ENCODE results near the gene DDX54. TPM values are rescaled to one million over a fixed set of nuclear protein-coding genes. Genes with fewer than 3 reads are reported as not detected.

Gene DDX54
- total RNA-seq, 1 experiment from 2014 or later: 83.0 TPM

DNA sequence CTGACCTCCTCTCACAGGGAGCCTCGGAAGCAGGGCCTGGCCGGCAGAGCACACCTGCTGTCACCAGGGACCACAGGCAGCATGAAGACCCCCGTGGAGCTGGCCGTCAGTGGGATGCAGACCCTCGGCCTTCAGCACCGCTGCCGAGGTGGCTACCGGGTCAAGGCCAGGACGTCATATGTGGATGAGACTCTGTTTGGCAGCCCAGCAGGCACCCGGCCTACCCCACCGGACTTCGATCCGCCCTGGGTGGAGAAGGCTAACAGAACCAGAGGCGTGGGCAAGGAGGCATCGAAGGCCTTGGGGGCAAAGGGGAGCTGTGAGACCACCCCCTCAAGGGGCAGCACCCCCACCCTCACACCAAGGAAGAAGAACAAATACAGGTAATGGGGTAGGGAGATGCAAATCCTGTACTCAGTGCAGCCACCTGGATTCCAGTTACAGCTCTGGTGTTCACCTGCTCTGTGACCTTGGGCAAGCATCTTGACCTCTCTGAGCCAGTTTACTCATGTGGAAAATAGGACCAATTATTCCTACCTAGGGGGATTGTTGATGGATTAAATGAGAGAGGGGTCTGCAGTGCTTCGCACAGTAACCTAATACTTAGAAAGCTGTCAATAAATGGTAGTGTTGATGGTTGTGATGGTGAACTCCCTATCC lies 1.5 kb upstream of the DDX54 start:
- Mint-ChIP-seq H3K27ac (no peak overlapping the region), H3K27me3 (ENCODE audit: low read depth) (no peaks in the 10 kb centered on the region), H3K36me3 (ENCODE audit: insufficient read depth in 1 of 3, low read depth in 3 of 3) (peaks cover 25 to 49% (median 37%) of the 10 kb centered on the region in 3 experiments), H3K4me3 (peak overlapping the region; percentile 89 to 92), H3K4me1 (peaks cover 8 to 17% of the 10 kb centered on the region in 2 experiments), H3K9me3 (no peaks in the 10 kb centered on the region)
- Histone ChIP-seq H3K23me2 (ENCODE audit: insufficient read length, low read depth, low read length, poor library complexity, severe bottlenecking) (peaks cover 8% of the 10 kb centered on the region), H2AK5ac (ENCODE audit: insufficient read length, low read length) (no peak overlapping the region), H4K91ac (ENCODE audit: insufficient read length, low read depth, low read length) (no peak overlapping the region), H4K5ac (ENCODE audit: insufficient read length, low read depth, low read length) (no peak overlapping the region), H3T11ph (ENCODE audit: low read length) (no peak overlapping the region), H3K23ac (ENCODE audit: insufficient read length, low read depth, low read length) (no peak overlapping the region), H2BK12ac (ENCODE audit: insufficient read length, low read depth, low read length) (no peak overlapping the region), H3K4ac (ENCODE audit: low read depth, low read length) (no peak overlapping the region), H2AFZ (ENCODE audit: low read length) (no peak overlapping the region), H4K8ac (replicated peaks; ENCODE audit: insufficient read length, low read depth, low read length) (no peak overlapping the region), H3K79me1 (ENCODE audit: insufficient read depth, low read depth, low read length, poor library complexity, severe bottlenecking) (peaks cover 17% of the 10 kb centered on the region), H3K4me2 (ENCODE audit: insufficient read depth, insufficient read length, low read length) (peak overlapping the region; percentile 94), H2BK15ac (ENCODE audit: low read depth, low read length) (no peak overlapping the region), H3K79me2 (ENCODE audit: insufficient read depth, low read length) (peaks cover 16% of the 10 kb centered on the region; the same call in 1 of the 2 replicates), H3K27me3 (ENCODE audit: insufficient read depth, low read length) (no peaks in the 10 kb centered on the region), H2BK5ac (ENCODE audit: insufficient read length, low read length) (no peak overlapping the region), H3K27ac (ENCODE audit: insufficient read length, low read depth, low read length) (no peak overlapping the region), H3K9ac (ENCODE audit: extremely low read depth, insufficient read length, low read length) (no peak overlapping the region), H4K20me1 (ENCODE audit: control insufficient read depth, insufficient read depth, insufficient read length) (no peaks in the 10 kb centered on the region), H3K14ac (ENCODE audit: insufficient read depth, low read length) (no peak overlapping the region), H2BK120ac (ENCODE audit: low read depth, low read length, poor library complexity, severe bottlenecking) (no peak overlapping the region), H3K9me3 (ENCODE audit: control insufficient read depth, low read depth, low read length) (no peaks in the 10 kb centered on the region), H2BK20ac (ENCODE audit: low read depth, low read length, poor library complexity, severe bottlenecking) (no peak overlapping the region), H3K4me1 (ENCODE audit: insufficient read depth, low read length) (no peaks in the 10 kb centered on the region), H3K56ac (ENCODE audit: insufficient read length, low read depth, low read length) (no peak overlapping the region), H3K18ac (ENCODE audit: insufficient read length, low read depth, low read length) (no peak overlapping the region)
- WGBS (ENCODE audit: extremely low coverage, insufficient read length, low lambda C conversion rate): no CpG with 5 or more reads among the region's 16 CpGs
- TF ChIP-seq, protein P1, sequence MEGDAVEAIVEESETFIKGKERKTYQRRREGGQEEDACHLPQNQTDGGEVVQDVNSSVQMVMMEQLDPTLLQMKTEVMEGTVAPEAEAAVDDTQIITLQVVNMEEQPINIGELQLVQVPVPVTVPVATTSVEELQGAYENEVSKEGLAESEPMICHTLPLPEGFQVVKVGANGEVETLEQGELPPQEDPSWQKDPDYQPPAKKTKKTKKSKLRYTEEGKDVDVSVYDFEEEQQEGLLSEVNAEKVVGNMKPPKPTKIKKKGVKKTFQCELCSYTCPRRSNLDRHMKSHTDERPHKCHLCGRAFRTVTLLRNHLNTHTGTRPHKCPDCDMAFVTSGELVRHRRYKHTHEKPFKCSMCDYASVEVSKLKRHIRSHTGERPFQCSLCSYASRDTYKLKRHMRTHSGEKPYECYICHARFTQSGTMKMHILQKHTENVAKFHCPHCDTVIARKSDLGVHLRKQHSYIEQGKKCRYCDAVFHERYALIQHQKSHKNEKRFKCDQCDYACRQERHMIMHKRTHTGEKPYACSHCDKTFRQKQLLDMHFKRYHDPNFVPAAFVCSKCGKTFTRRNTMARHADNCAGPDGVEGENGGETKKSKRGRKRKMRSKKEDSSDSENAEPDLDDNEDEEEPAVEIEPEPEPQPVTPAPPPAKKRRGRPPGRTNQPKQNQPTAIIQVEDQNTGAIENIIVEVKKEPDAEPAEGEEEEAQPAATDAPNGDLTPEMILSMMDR (conservative IDR thresholded peaks at IDR 0.05): no peak
- no peak for DNase-seq
